ENCODE measurements around the gene TRAF2.

TRAF2 gene

DNA sequence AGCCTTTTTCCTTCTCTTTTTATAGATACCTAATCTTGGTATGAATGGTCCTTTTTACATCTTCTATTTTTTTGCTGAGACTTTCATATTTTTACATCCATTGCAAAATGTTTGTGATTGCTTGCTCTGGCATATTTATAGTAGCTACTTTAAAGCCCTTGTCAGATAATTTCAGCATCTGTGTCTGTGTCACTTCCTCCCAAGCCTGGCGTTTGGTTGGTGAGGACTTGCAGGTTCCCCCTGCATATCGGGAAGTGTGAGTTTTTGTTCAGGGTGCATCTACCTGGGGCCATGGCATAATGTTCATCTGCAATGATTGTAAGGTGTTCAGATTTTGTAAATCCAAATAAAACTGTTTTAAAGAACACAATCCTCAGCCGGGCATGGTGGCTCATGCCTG lies 49.3 kb downstream of the TRAF2 start:
- H3K27me3 ChIP-seq (ENCODE audit: control insufficient read depth, insufficient read depth, low read length), result no peaks in the 10 kb centered on the region
- H3K4me3 ChIP-seq (ENCODE audit: low read depth, low read length), result no peak overlapping the region
- peaks cover 5% of the 10 kb centered on the region; the same call in 1 of the 2 replicates for H3K4me1 ChIP-seq (ENCODE audit: control insufficient read depth, insufficient read depth, low read length)
- no peak overlapping the region for H3K27ac ChIP-seq (ENCODE audit: low read depth, low read length)
- no peaks in the 10 kb centered on the region for H3K9me3 ChIP-seq (ENCODE audit: control insufficient read depth, insufficient read depth, low read length)
- H3K36me3 ChIP-seq (ENCODE audit: control insufficient read depth, insufficient read depth, low read length), result peaks cover 18% of the 10 kb centered on the region
- H3K9ac ChIP-seq (ENCODE audit: low read depth, low read length), result no peak overlapping the region

GRCh38 chr9:136936645-136937170 lies 50.4 kb downstream of the TRAF2 start:
- H3K9me3 ChIP-seq (ENCODE audit: control insufficient read depth, insufficient read depth, low read length), result no peaks in the 10 kb centered on the region
- no peak overlapping the region for H3K9ac ChIP-seq (ENCODE audit: low read depth, low read length)
- H3K4me1 ChIP-seq (ENCODE audit: control insufficient read depth, insufficient read depth, low read length), result peaks cover 5% of the 10 kb centered on the region; the same call in 1 of the 2 replicates
- peaks cover 29% of the 10 kb centered on the region for H3K36me3 ChIP-seq (ENCODE audit: control insufficient read depth, insufficient read depth, low read length)
- H3K27ac ChIP-seq (ENCODE audit: low read depth, low read length), result no peak overlapping the region
- H3K27me3 ChIP-seq (ENCODE audit: control insufficient read depth, insufficient read depth, low read length), result no peaks in the 10 kb centered on the region
- H3K4me3 ChIP-seq (ENCODE audit: low read depth, low read length), result no peak overlapping the region

DNA sequence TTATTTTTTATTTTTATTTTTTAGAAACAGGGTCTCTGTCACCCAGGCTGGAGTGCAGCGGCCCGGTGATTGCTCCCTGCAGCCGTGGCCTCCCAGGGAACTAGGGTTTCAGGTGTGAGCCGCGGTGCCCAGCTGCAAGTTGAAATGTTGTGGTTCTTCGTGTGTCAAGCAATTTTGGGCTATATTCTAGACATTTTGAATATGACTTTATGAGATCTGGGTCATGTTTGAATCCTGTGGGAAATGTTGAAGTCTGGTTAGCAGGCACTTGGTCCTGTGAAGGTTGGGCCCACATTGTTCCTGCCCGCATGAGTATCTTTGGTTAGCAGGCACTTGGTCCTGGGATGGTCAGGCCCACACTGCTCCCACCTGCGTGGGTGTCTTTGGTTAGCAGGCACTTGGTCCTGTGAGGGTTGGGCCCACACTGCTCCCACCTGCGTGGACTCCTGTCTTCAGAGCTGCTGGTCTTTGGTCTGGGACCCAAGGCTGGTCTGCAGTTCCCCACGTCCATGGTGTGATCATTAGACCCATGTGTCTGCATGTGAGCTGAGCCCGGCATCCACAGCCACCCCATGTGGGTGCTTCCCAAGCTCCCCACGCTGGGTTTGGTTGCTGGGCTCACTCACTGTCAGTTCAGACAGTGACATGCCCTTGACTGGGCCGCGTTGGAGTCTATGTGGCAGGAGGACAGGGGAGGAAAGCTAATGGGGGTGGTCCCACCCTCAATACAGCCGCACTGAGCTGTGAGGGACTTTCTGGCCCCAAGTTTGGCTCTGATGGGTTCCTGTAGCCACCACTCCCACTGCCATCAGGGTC lies 51.1 kb downstream of the TRAF2 start:
- Histone ChIP-seq H3K27me3 (ENCODE audit: control insufficient read depth, insufficient read depth, low read length) (no peaks in the 10 kb centered on the region), H3K9me3 (ENCODE audit: control insufficient read depth, insufficient read depth, low read length) (no peaks in the 10 kb centered on the region), H3K4me1 (ENCODE audit: control insufficient read depth, insufficient read depth, low read length) (peaks cover 5% of the 10 kb centered on the region; the same call in 1 of the 2 replicates), H3K4me3 (ENCODE audit: low read depth, low read length) (no peak overlapping the region), H3K27ac (ENCODE audit: low read depth, low read length) (no peak overlapping the region), H3K9ac (ENCODE audit: low read depth, low read length) (no peak overlapping the region), H3K36me3 (ENCODE audit: control insufficient read depth, insufficient read depth, low read length) (peaks cover 35% of the 10 kb centered on the region)

- no peaks in the 10 kb centered on the region for H3K9me3 ChIP-seq (ENCODE audit: control insufficient read depth, insufficient read depth, low read length)
- no peak overlapping the region for H3K9ac ChIP-seq (ENCODE audit: low read depth, low read length)
- no peak overlapping the region for H3K4me3 ChIP-seq (ENCODE audit: low read depth, low read length)
- H3K4me1 ChIP-seq (ENCODE audit: control insufficient read depth, insufficient read depth, low read length), result no peaks in the 10 kb centered on the region
- H3K27ac ChIP-seq (ENCODE audit: low read depth, low read length), result no peak overlapping the region
- peaks cover 34% of the 10 kb centered on the region for H3K36me3 ChIP-seq (ENCODE audit: control insufficient read depth, insufficient read depth, low read length)
- no peaks in the 10 kb centered on the region for H3K27me3 ChIP-seq (ENCODE audit: control insufficient read depth, insufficient read depth, low read length)
These were observed 53.2 kb downstream of the TRAF2 start for GRCh38 chr9:136939431-136939995.

GRCh38 chr9:136939996-136940525 lies 53.7 kb downstream of the TRAF2 start:
- H3K36me3 ChIP-seq (ENCODE audit: control insufficient read depth, insufficient read depth, low read length), result peaks cover 34% of the 10 kb centered on the region
- H3K27ac ChIP-seq (ENCODE audit: low read depth, low read length), result no peak overlapping the region

DNA sequence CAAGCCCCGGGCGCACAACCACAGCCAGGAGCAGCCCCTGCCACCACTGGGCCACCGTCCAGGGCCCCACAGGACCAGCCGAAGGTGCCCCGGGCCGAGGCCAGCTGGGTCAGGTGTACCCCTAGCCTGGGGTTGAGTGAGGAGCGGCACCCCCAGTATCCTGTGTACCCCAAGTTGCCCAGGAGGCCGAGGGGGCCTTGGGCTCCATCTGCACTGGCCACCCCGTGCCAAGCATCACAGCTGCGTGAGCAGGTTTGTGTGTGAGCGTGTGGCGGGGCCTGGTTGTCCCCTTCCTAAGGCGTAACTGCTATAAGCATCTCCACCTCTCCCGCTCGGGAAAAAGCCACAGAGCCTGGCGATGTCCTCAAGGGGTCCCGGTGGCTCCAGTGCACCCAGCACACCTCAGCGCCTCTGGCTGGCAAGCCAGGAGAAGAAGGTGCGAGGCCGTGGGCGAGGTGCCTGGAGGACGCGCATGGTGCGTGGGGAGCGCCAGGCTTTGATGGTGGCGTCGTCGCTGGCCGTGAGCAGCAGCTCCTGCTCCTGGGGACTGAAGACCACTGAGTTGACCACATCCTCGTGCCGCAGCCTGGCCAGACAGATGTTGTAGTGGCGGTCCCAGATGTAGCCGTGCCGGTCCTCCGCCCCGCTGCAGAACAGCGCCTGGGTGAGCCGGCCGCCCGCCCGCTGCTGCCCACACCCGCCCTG lies 54.4 kb downstream of the TRAF2 start:
- no peaks in the 10 kb centered on the region for H3K9me3 ChIP-seq (ENCODE audit: control insufficient read depth, insufficient read depth, low read length)
- H3K4me3 ChIP-seq (ENCODE audit: low read depth, low read length), result no peak overlapping the region
- H3K36me3 ChIP-seq (ENCODE audit: control insufficient read depth, insufficient read depth, low read length), result peaks cover 34% of the 10 kb centered on the region
- H3K27me3 ChIP-seq (ENCODE audit: control insufficient read depth, insufficient read depth, low read length), result no peaks in the 10 kb centered on the region
- H3K4me1 ChIP-seq (ENCODE audit: control insufficient read depth, insufficient read depth, low read length), result no peaks in the 10 kb centered on the region
- no peak overlapping the region for H3K9ac ChIP-seq (ENCODE audit: low read depth, low read length)
- no peak overlapping the region for H3K27ac ChIP-seq (ENCODE audit: low read depth, low read length)

More at GRCh38 chr9:136939996-136940525, 53.7 kb downstream of the TRAF2 start:
- no peaks in the 10 kb centered on the region for H3K27me3 ChIP-seq (ENCODE audit: control insufficient read depth, insufficient read depth, low read length)
- H3K4me3 ChIP-seq (ENCODE audit: low read depth, low read length), result no peak overlapping the region
- H3K9me3 ChIP-seq (ENCODE audit: control insufficient read depth, insufficient read depth, low read length), result no peaks in the 10 kb centered on the region
- no peak overlapping the region for H3K9ac ChIP-seq (ENCODE audit: low read depth, low read length)
- no peaks in the 10 kb centered on the region for H3K4me1 ChIP-seq (ENCODE audit: control insufficient read depth, insufficient read depth, low read length)

DNA sequence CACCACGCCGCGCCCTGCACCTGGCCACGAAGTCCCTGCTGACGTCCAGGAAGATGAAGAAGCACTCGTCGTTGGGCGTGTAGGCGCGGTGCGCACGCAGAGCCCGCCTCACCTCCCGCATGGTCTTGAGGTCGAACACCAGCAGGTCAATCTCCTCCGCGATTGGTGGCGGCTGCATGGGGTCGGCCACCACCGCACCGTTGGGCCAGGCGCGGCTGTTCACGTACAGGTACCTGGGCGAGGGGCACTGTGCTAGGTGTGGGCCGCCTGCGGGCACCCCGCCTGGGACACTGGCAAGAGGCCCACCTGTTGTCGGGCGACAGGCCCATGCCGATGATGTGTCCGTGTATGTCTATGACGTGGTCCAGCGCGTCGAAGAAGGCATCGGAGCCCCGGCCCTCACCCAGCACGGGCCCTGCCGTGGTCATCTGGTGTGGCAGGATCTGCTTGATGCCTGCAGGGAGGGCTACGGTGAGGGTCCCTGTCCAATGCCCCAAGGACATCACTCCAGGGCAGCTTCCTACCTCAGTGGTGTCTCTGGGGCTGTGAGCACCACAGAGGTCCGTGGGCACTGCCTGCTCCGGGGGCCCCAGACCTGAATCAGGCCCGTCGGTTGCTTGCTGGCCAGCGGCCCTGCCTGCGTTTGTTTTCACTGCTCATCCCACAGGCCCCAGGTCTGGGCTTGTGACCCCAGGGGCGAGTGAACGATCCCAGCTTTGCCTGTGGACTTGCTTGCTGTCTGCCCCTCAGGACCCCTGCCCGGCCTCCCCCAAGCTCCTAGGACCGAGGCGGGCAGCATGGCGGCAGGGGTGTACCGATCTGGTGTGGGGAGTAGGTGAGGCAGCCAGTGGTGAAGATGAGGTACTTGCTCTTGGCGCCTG lies 55.2 kb downstream of the TRAF2 start:
- peaks cover 34% of the 10 kb centered on the region for H3K36me3 ChIP-seq (ENCODE audit: control insufficient read depth, insufficient read depth, low read length)
- H3K4me3 ChIP-seq (ENCODE audit: low read depth, low read length), result no peak overlapping the region
- H3K27me3 ChIP-seq (ENCODE audit: control insufficient read depth, insufficient read depth, low read length), result no peaks in the 10 kb centered on the region
- no peaks in the 10 kb centered on the region for H3K4me1 ChIP-seq (ENCODE audit: control insufficient read depth, insufficient read depth, low read length)
- no peak overlapping the region for H3K27ac ChIP-seq (ENCODE audit: low read depth, low read length)
- H3K9me3 ChIP-seq (ENCODE audit: control insufficient read depth, insufficient read depth, low read length), result no peaks in the 10 kb centered on the region
- H3K9ac ChIP-seq (ENCODE audit: low read depth, low read length), result no peak overlapping the region

GRCh38 chr9:136942112-136942880 lies 56.0 kb downstream of the TRAF2 start:
- H3K9ac ChIP-seq (ENCODE audit: low read depth, low read length), result no peak overlapping the region
- peaks cover 34% of the 10 kb centered on the region for H3K36me3 ChIP-seq (ENCODE audit: control insufficient read depth, insufficient read depth, low read length)
- H3K27me3 ChIP-seq (ENCODE audit: control insufficient read depth, insufficient read depth, low read length), result no peaks in the 10 kb centered on the region
- no peak overlapping the region for H3K4me3 ChIP-seq (ENCODE audit: low read depth, low read length)
- H3K27ac ChIP-seq (ENCODE audit: low read depth, low read length), result no peak overlapping the region
- no peaks in the 10 kb centered on the region for H3K4me1 ChIP-seq (ENCODE audit: control insufficient read depth, insufficient read depth, low read length)
- H3K9me3 ChIP-seq (ENCODE audit: control insufficient read depth, insufficient read depth, low read length), result no peaks in the 10 kb centered on the region

DNA sequence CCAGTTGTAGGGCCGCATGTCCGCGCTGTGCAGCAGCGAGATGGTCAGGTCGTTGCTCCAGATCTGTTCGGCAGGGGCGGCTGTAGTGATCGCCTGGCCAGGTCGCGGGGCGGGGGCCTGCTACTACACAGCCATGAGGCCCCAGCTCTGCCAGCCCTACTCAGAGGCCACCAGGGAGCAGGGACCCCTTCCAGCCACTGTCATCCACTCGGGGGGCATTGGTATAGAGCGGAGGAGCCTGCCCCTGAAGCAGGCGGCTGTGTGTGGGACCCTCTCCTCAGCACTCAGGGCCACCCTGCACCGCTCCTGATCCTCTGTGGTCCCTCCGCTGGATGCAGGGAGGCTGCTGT lies 56.5 kb downstream of the TRAF2 start:
- no peak overlapping the region for H3K27ac ChIP-seq (ENCODE audit: low read depth, low read length)
- H3K4me3 ChIP-seq (ENCODE audit: low read depth, low read length), result no peak overlapping the region

More for the DNA sequence above, 56.5 kb downstream of the TRAF2 start:
- Histone ChIP-seq H3K36me3 (ENCODE audit: control insufficient read depth, insufficient read depth, low read length) (peaks cover 34% of the 10 kb centered on the region), H3K27me3 (ENCODE audit: control insufficient read depth, insufficient read depth, low read length) (no peaks in the 10 kb centered on the region), H3K9ac (ENCODE audit: low read depth, low read length) (no peak overlapping the region), H3K9me3 (ENCODE audit: control insufficient read depth, insufficient read depth, low read length) (no peaks in the 10 kb centered on the region), H3K4me1 (ENCODE audit: control insufficient read depth, insufficient read depth, low read length) (peaks cover 5% of the 10 kb centered on the region; the same call in 1 of the 2 replicates)

All from HUES48 (cell line).